Measurements from ENCODE around the gene SLC25A13.

The SLC25A13 gene

DNA sequence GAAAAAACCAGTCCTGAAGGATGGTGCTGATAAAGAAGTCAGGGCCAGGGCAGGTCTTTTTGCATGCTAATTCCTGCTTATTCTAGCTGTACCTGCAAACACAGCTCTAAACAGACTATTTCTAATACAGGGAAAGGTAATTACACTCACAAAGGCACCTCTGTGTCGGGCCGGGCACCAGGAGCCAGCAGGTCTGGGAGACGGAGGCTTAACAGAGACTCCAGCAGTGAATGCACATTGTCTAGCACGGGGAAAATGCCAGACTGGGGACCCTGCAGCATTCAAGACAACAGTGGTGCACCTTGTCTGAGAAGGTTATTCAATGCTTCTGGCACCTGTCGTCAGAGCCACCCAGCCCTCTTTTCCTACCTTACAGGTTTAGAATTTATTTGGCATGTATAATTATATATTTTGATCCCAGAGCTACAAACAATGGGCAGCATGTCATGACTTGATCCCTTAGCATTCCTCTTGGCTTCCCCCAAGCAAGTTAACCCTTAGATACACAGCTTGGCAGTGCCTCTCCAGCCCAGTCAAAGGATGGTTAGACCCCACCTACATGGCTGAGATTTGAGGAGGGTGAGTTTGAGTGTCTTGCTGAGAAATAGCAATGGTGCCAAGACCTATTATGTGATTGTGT is 185.2 kb downstream of the SLC25A13 start:
- Histone ChIP-seq H3K27ac (replicated peaks) (no peak overlapping the region), H3K4me3 (replicated peaks; ENCODE audit: insufficient read depth, low read length) (no peak overlapping the region), H3K27me3 (ENCODE audit: insufficient read depth, poor library complexity, severe bottlenecking) (no peaks in the 10 kb centered on the region)
- TF ChIP-seq POLR2AphosphoS5 (IDR thresholded peaks at IDR 0.05; ENCODE audit: low read depth) (no peak), GABPA (IDR thresholded peaks at IDR 0.05; ENCODE audit: low read depth) (no peak), SPI1 (IDR thresholded peaks at IDR 0.05; ENCODE audit: borderline replicate concordance, low read depth) (no peak)
- TF ChIP-seq, protein P1, sequence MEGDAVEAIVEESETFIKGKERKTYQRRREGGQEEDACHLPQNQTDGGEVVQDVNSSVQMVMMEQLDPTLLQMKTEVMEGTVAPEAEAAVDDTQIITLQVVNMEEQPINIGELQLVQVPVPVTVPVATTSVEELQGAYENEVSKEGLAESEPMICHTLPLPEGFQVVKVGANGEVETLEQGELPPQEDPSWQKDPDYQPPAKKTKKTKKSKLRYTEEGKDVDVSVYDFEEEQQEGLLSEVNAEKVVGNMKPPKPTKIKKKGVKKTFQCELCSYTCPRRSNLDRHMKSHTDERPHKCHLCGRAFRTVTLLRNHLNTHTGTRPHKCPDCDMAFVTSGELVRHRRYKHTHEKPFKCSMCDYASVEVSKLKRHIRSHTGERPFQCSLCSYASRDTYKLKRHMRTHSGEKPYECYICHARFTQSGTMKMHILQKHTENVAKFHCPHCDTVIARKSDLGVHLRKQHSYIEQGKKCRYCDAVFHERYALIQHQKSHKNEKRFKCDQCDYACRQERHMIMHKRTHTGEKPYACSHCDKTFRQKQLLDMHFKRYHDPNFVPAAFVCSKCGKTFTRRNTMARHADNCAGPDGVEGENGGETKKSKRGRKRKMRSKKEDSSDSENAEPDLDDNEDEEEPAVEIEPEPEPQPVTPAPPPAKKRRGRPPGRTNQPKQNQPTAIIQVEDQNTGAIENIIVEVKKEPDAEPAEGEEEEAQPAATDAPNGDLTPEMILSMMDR (IDR thresholded peaks at IDR 0.05; ENCODE audit: insufficient read depth, low read length): no peak
- TF ChIP-seq, protein P2, sequence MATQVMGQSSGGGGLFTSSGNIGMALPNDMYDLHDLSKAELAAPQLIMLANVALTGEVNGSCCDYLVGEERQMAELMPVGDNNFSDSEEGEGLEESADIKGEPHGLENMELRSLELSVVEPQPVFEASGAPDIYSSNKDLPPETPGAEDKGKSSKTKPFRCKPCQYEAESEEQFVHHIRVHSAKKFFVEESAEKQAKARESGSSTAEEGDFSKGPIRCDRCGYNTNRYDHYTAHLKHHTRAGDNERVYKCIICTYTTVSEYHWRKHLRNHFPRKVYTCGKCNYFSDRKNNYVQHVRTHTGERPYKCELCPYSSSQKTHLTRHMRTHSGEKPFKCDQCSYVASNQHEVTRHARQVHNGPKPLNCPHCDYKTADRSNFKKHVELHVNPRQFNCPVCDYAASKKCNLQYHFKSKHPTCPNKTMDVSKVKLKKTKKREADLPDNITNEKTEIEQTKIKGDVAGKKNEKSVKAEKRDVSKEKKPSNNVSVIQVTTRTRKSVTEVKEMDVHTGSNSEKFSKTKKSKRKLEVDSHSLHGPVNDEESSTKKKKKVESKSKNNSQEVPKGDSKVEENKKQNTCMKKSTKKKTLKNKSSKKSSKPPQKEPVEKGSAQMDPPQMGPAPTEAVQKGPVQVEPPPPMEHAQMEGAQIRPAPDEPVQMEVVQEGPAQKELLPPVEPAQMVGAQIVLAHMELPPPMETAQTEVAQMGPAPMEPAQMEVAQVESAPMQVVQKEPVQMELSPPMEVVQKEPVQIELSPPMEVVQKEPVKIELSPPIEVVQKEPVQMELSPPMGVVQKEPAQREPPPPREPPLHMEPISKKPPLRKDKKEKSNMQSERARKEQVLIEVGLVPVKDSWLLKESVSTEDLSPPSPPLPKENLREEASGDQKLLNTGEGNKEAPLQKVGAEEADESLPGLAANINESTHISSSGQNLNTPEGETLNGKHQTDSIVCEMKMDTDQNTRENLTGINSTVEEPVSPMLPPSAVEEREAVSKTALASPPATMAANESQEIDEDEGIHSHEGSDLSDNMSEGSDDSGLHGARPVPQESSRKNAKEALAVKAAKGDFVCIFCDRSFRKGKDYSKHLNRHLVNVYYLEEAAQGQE (IDR thresholded peaks at IDR 0.05; ENCODE audit: insufficient replicate concordance, low read depth): no peak
- DNase-seq (ENCODE audit: low read depth in 1 of 2, low spot score in 1 of 2): no peak

DNA sequence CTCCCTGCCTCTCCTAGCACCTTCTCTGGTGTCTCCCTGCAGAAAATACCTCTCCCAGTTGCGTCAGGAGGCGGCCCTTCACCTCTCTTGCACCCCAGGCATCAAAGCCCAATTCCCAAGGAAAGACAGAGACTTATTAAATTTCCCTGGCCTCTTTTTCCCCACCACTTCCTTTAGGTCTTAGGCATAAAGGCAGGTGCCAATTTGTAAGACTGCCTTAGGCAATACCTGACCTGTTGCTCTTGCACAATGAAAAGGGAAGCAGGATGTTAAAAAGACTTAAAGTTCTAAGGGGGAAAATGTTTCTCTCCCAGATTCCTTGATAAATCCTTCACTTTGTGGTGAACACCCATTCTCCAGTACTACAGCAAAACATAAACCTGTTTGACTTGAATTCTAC is 186.7 kb downstream of the SLC25A13 start:
- no peak for DNase-seq (ENCODE audit: low read depth in 1 of 2, low spot score in 1 of 2)
- Histone ChIP-seq H3K27ac (replicated peaks) (no peak overlapping the region), H3K4me3 (replicated peaks; ENCODE audit: insufficient read depth, low read length) (no peak overlapping the region), H3K27me3 (ENCODE audit: insufficient read depth, poor library complexity, severe bottlenecking) (no peaks in the 10 kb centered on the region)
- TF ChIP-seq, protein P2 (IDR thresholded peaks at IDR 0.05; ENCODE audit: insufficient replicate concordance, low read depth): no peak
- TF ChIP-seq POLR2AphosphoS5 (IDR thresholded peaks at IDR 0.05; ENCODE audit: low read depth): no peak
- TF ChIP-seq SPI1 (IDR thresholded peaks at IDR 0.05; ENCODE audit: borderline replicate concordance, low read depth): no peak
- TF ChIP-seq, protein P1 (IDR thresholded peaks at IDR 0.05; ENCODE audit: insufficient read depth, low read length): no peak
- no peak for TF ChIP-seq GABPA (IDR thresholded peaks at IDR 0.05; ENCODE audit: low read depth)

DNA sequence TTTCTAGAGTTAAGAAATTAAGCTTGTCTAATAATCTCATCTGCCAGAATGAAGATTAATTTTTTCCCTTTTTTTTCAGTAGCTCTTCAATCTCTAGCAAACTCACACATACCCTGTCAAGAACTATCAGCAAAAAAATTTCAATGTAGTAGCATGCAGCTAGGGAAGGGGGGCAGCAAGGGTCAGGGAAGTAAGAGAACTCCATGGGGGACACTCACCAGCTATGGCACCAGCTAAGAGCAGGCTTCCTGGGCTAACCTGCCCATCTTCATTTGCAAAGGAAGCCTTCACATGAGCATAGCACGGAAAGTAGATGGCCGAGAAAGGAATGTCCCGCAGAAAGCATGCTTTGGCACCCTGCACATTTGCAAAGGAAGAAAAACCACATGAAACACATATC is 190.4 kb downstream of the SLC25A13 start:
- TF ChIP-seq GABPA (IDR thresholded peaks at IDR 0.05; ENCODE audit: low read depth) (no peak), POLR2AphosphoS5 (IDR thresholded peaks at IDR 0.05; ENCODE audit: low read depth) (no peak), SPI1 (IDR thresholded peaks at IDR 0.05; ENCODE audit: borderline replicate concordance, low read depth) (no peak)
- TF ChIP-seq, protein P1 (IDR thresholded peaks at IDR 0.05; ENCODE audit: insufficient read depth, low read length): no peak
- TF ChIP-seq, protein P2 (IDR thresholded peaks at IDR 0.05; ENCODE audit: insufficient replicate concordance, low read depth): no peak
- DNase-seq (ENCODE audit: low read depth in 1 of 2, low spot score in 1 of 2): no peak
- H3K4me3 ChIP-seq (replicated peaks; ENCODE audit: insufficient read depth, low read length): no peak overlapping the region
- H3K27me3 ChIP-seq (ENCODE audit: insufficient read depth, poor library complexity, severe bottlenecking): no peaks in the 10 kb centered on the region
- H3K27ac ChIP-seq (replicated peaks): no peak overlapping the region

Measured in HL-60 (cell line).